HG03064 (cell line): Measurements from ENCODE around the gene FAM237B.

ENCODE experiments used
- ATAC-seq: cut with Tn5 transposase; IDR thresholded peaks from one replicate; pipeline ENCODE4 v1.9.1; 2021; ENCODE audit warnings: low read depth; ENCODE audit not compliant: unreplicated experiment

The FAM237B gene

GRCh38 chr7:90298145-90299038 lies 22.7 kb downstream of the FAM237B start:
- ATAC-seq = no peak

GRCh38 chr7:90290244-90291113 lies 30.6 kb downstream of the FAM237B start:
- ATAC-seq = no peak

GRCh38 chr7:90288154-90288553 lies 33.0 kb downstream of the FAM237B start:
- no peak for ATAC-seq

GRCh38 chr7:90276033-90276728 lies 44.9 kb downstream of the FAM237B start:
- ATAC-seq = no peak

- ATAC-seq = no peak
Observed at GRCh38 chr7:90274161-90274560, 46.9 kb downstream of the FAM237B start.

GRCh38 chr7:90272242-90272641 lies 48.9 kb downstream of the FAM237B start:
- no peak for ATAC-seq

- no peak for ATAC-seq
Observed at GRCh38 chr7:90271753-90272152, 49.4 kb downstream of the FAM237B start.

GRCh38 chr7:90270431-90271178 lies 50.5 kb downstream of the FAM237B start:
- no peak for ATAC-seq

GRCh38 chr7:90269163-90269562 lies 51.9 kb downstream of the FAM237B start:
- no peak for ATAC-seq

- no peak for ATAC-seq
Observed at GRCh38 chr7:90267263-90267858, 53.7 kb downstream of the FAM237B start.

- ATAC-seq = no peak
Observed at GRCh38 chr7:90266808-90267207, 54.3 kb downstream of the FAM237B start.
